ENCODE data around the gene HIGD1B. TPM values are rescaled to one million over a fixed set of nuclear protein-coding genes. Genes with fewer than 3 reads are reported as not detected.

HIGD1B gene
- total RNA-seq, 3 donors from 2014 or later = not detected

GRCh38 chr17:44828919-44829522, 18.7 kb upstream of the HIGD1B start:
- Mint-ChIP-seq H3K4me3 (peak overlapping the region; percentile 65), H3K36me3 (ENCODE audit: insufficient read depth) (no peaks in the 10 kb centered on the region), H3K27me3 (ENCODE audit: low read depth) (peaks cover 62% of the 10 kb centered on the region), H3K4me1 (ENCODE audit: low read depth) (peaks cover 13% of the 10 kb centered on the region), H3K9me3 (no peaks in the 10 kb centered on the region)
- ATAC-seq (peak in 1 of 2 donors; percentile 7), DNase-seq (no peak)

- Mint-ChIP-seq H3K9me3 (no peaks in the 10 kb centered on the region), H3K4me1 (ENCODE audit: low read depth) (peaks cover 13% of the 10 kb centered on the region), H3K36me3 (ENCODE audit: insufficient read depth) (no peaks in the 10 kb centered on the region), H3K4me3 (peak within 1 kb of the TSS; percentile 75), H3K27me3 (ENCODE audit: low read depth) (peaks cover 60% of the 10 kb centered on the region)
- ATAC-seq (peak; percentile 67 to 70), DNase-seq (peak; percentile 21)
Observed at GRCh38 chr17:44829523-44830358, 17.9 kb upstream of the HIGD1B start, which contains the start of gene GJC1. TSS of gene GJC1 (minus strand) at chr17:44830287. CDS start at chr17:44805817, 24,470 bp downstream.

- peaks cover 13% of the 10 kb centered on the region for H3K4me1 Mint-ChIP-seq (ENCODE audit: low read depth)
- no peaks in the 10 kb centered on the region for H3K9me3 Mint-ChIP-seq
- H3K27me3 Mint-ChIP-seq (ENCODE audit: low read depth) = peaks cover 62% of the 10 kb centered on the region
- no peaks in the 10 kb centered on the region for H3K36me3 Mint-ChIP-seq (ENCODE audit: insufficient read depth)
- H3K4me3 Mint-ChIP-seq = peak overlapping the region; percentile 75
- ATAC-seq (peak; percentile 38 to 56), DNase-seq (no peak)
Observed at GRCh38 chr17:44830359-44831288, 17.1 kb upstream of the HIGD1B start.

- H3K4me1 Mint-ChIP-seq (ENCODE audit: low read depth) = peaks cover 13% of the 10 kb centered on the region
- no peaks in the 10 kb centered on the region for H3K9me3 Mint-ChIP-seq
- no peak overlapping the region for H3K4me3 Mint-ChIP-seq
- H3K36me3 Mint-ChIP-seq (ENCODE audit: insufficient read depth) = no peaks in the 10 kb centered on the region
- H3K27me3 Mint-ChIP-seq (ENCODE audit: low read depth) = peaks cover 57% of the 10 kb centered on the region
- DNase-seq = no peak
- no peak for ATAC-seq
Observed at GRCh38 chr17:44831371-44831770, 16.3 kb upstream of the HIGD1B start.

GRCh38 chr17:44832805-44833204, 14.9 kb upstream of the HIGD1B start:
- H3K27me3 Mint-ChIP-seq (ENCODE audit: low read depth) = peaks cover 46% of the 10 kb centered on the region
- no peak for ATAC-seq
- H3K36me3 Mint-ChIP-seq (ENCODE audit: insufficient read depth) = no peaks in the 10 kb centered on the region
- DNase-seq = no peak
- H3K4me3 Mint-ChIP-seq = no peak overlapping the region
- peaks cover 13% of the 10 kb centered on the region for H3K4me1 Mint-ChIP-seq (ENCODE audit: low read depth)
- H3K9me3 Mint-ChIP-seq = no peaks in the 10 kb centered on the region

GRCh38 chr17:44837196-44837595, 10.5 kb upstream of the HIGD1B start:
- peaks cover 21% of the 10 kb centered on the region for H3K27me3 Mint-ChIP-seq (ENCODE audit: low read depth)
- H3K4me1 Mint-ChIP-seq (ENCODE audit: low read depth) = peaks cover 2% of the 10 kb centered on the region
- no peaks in the 10 kb centered on the region for H3K36me3 Mint-ChIP-seq (ENCODE audit: insufficient read depth)
- DNase-seq = no peak
- no peaks in the 10 kb centered on the region for H3K9me3 Mint-ChIP-seq
- no peak overlapping the region for H3K4me3 Mint-ChIP-seq
- no peak for ATAC-seq

GRCh38 chr17:44840274-44840673, 7.4 kb upstream of the HIGD1B start:
- Mint-ChIP-seq H3K9me3 (no peaks in the 10 kb centered on the region), H3K27me3 (ENCODE audit: low read depth) (peaks cover 3% of the 10 kb centered on the region), H3K36me3 (ENCODE audit: insufficient read depth) (no peaks in the 10 kb centered on the region), H3K4me1 (ENCODE audit: low read depth) (peaks cover 2% of the 10 kb centered on the region), H3K4me3 (no peak overlapping the region)
- no peak for ATAC-seq
- DNase-seq = no peak

- Mint-ChIP-seq H3K9me3 (no peaks in the 10 kb centered on the region), H3K4me3 (no peak overlapping the region), H3K27me3 (ENCODE audit: low read depth) (no peaks in the 10 kb centered on the region), H3K36me3 (ENCODE audit: insufficient read depth) (no peaks in the 10 kb centered on the region), H3K4me1 (ENCODE audit: low read depth) (peaks cover 2% of the 10 kb centered on the region)
- ATAC-seq (no peak), DNase-seq (no peak)
Observed at GRCh38 chr17:44840936-44841335, 6.7 kb upstream of the HIGD1B start.

GRCh38 chr17:44842748-44843147, 4.9 kb upstream of the HIGD1B start:
- H3K4me3 Mint-ChIP-seq = no peak overlapping the region
- DNase-seq (no peak), ATAC-seq (no peak)
- H3K4me1 Mint-ChIP-seq (ENCODE audit: low read depth) = peaks cover 2% of the 10 kb centered on the region
- H3K36me3 Mint-ChIP-seq (ENCODE audit: insufficient read depth) = no peaks in the 10 kb centered on the region
- H3K9me3 Mint-ChIP-seq = no peaks in the 10 kb centered on the region
- H3K27me3 Mint-ChIP-seq (ENCODE audit: low read depth) = no peaks in the 10 kb centered on the region

- Mint-ChIP-seq H3K27me3 (ENCODE audit: low read depth) (no peaks in the 10 kb centered on the region), H3K4me1 (ENCODE audit: low read depth) (peaks cover 2% of the 10 kb centered on the region), H3K9me3 (no peaks in the 10 kb centered on the region), H3K4me3 (no peak overlapping the region), H3K36me3 (ENCODE audit: insufficient read depth) (peaks cover 2% of the 10 kb centered on the region)
- no peak for ATAC-seq
- DNase-seq = no peak
Observed at GRCh38 chr17:44844390-44844830, 3.3 kb upstream of the HIGD1B start.

- DNase-seq = no peak
- peaks cover 12% of the 10 kb centered on the region for H3K36me3 Mint-ChIP-seq (ENCODE audit: insufficient read depth)
- no peaks in the 10 kb centered on the region for H3K27me3 Mint-ChIP-seq (ENCODE audit: low read depth)
Observed at GRCh38 chr17:44846206-44846605, 1.5 kb upstream of the HIGD1B start.

GRCh38 chr17:44848257-44848795, 643 bp downstream of the HIGD1B start:
- Mint-ChIP-seq H3K4me3 (no peak overlapping the region), H3K36me3 (ENCODE audit: insufficient read depth) (peaks cover 19% of the 10 kb centered on the region), H3K4me1 (ENCODE audit: low read depth) (no peaks in the 10 kb centered on the region), H3K9me3 (no peaks in the 10 kb centered on the region), H3K27me3 (ENCODE audit: low read depth) (no peaks in the 10 kb centered on the region)
- DNase-seq (no peak), ATAC-seq (no peak)

More at GRCh38 chr17:44846206-44846605, 1.5 kb upstream of the HIGD1B start:
- no peak for ATAC-seq
- no peaks in the 10 kb centered on the region for H3K9me3 Mint-ChIP-seq
- H3K4me3 Mint-ChIP-seq = no peak overlapping the region
- H3K4me1 Mint-ChIP-seq (ENCODE audit: low read depth) = no peaks in the 10 kb centered on the region

GRCh38 chr17:44848961-44849489, 1.3 kb downstream of the HIGD1B start:
- H3K27me3 Mint-ChIP-seq (ENCODE audit: low read depth) = no peaks in the 10 kb centered on the region
- no peaks in the 10 kb centered on the region for H3K4me1 Mint-ChIP-seq (ENCODE audit: low read depth)
- no peak for DNase-seq
- no peak for ATAC-seq
- peaks cover 22% of the 10 kb centered on the region for H3K36me3 Mint-ChIP-seq (ENCODE audit: insufficient read depth)
- H3K9me3 Mint-ChIP-seq = no peaks in the 10 kb centered on the region
- H3K4me3 Mint-ChIP-seq = no peak overlapping the region

GRCh38 chr17:44850025-44850424, 2.3 kb downstream of the HIGD1B start:
- Mint-ChIP-seq H3K27me3 (ENCODE audit: low read depth) (no peaks in the 10 kb centered on the region), H3K36me3 (ENCODE audit: insufficient read depth) (peaks cover 31% of the 10 kb centered on the region), H3K4me3 (no peak overlapping the region), H3K4me1 (ENCODE audit: low read depth) (no peaks in the 10 kb centered on the region), H3K9me3 (no peaks in the 10 kb centered on the region)
- DNase-seq (no peak), ATAC-seq (no peak)
